Natural killer cell (primary cell): Measurements from ENCODE around the gene RAB23. TPM values are rescaled to one million over a fixed set of nuclear protein-coding genes. Genes with fewer than 3 reads are reported as not detected.

ENCODE experiments used
- ATAC-seq, 3 donors: fragments of 150-1000 bp in 2 of 3; fragments of 200-7000 bp in 1 of 3; cut with Tn5 transposase; 1 replicate in 1 of 3; 2 replicates in 2 of 3; pipeline ENCODE4 v1.10.0; 2021; ENCODE audit warnings: mild to moderate bottlenecking in 2 of 3, moderate library complexity in 2 of 3
- DNase-seq, 2 donors: peaks; one replicate each; pipeline versions ENCODE4 v3.0.0 to v3.0.0-alpha.2; 2013 to 2021; ENCODE audit warnings: mixed read lengths in 1 of 2
- H3K27ac ChIP-seq: one replicate; pipeline ENCODE4 v1.5.1; 2013; ENCODE audit warnings: mild to moderate bottlenecking, low read length
- H3K27me3 ChIP-seq: one replicate; pipeline ENCODE4 v1.6.1; 2013; ENCODE audit warnings: low read length; ENCODE audit not compliant: control insufficient read depth, insufficient read depth
- H3K36me3 ChIP-seq: one replicate; pipeline ENCODE4 v1.6.1; 2013; ENCODE audit warnings: low read length; ENCODE audit not compliant: control insufficient read depth, insufficient read depth
- H3K4me1 ChIP-seq: one replicate; pipeline ENCODE4 v1.6.1; 2013; ENCODE audit warnings: low read length; ENCODE audit not compliant: control insufficient read depth, insufficient read depth
- H3K4me3 ChIP-seq: one replicate; pipeline ENCODE4 v1.5.1; 2013; ENCODE audit warnings: low read length
- H3K9me3 ChIP-seq: one replicate; pipeline ENCODE4 v1.6.1; 2013; ENCODE audit warnings: low read length; ENCODE audit not compliant: control insufficient read depth, insufficient read depth
- H3K27ac Mint-ChIP-seq, 2 donors: one replicate each; pipeline ENCODE4 v1.8.0; 2022; ENCODE audit warnings: mild to moderate bottlenecking in 2 of 2, mixed read lengths in 2 of 2, moderate library complexity in 1 of 2
- H3K27me3 Mint-ChIP-seq, 2 donors: one replicate each; pipeline ENCODE4 v1.8.0; 2022; ENCODE audit warnings: low read depth in 2 of 2, mixed read lengths in 2 of 2
- H3K36me3 Mint-ChIP-seq: one replicate; pipeline ENCODE4 v1.8.0; 2022; ENCODE audit warnings: mixed read lengths
- H3K4me1 Mint-ChIP-seq, 2 donors: one replicate each; pipeline ENCODE4 v1.8.0; 2022; ENCODE audit warnings: mixed read lengths in 2 of 2
- H3K4me3 Mint-ChIP-seq: one replicate; pipeline ENCODE4 v1.8.0; 2022; ENCODE audit warnings: mild to moderate bottlenecking, moderate library complexity, mixed read lengths
- H3K9me3 Mint-ChIP-seq, 2 donors: one replicate each; pipeline ENCODE4 v1.8.0; 2022; ENCODE audit warnings: mixed read lengths in 2 of 2
- WGBS: methylation state at CpG from one replicate; pipeline ENCODE4 v1.1.7; 2013; ENCODE audit warnings: missing lambda C conversion rate; ENCODE audit not compliant: insufficient coverage; 5-methylcytosine and 5-hydroxymethylcytosine counted together
- intact Hi-C: fragments of 100-400 bp; cut with micrococcal nuclease; formaldehyde crosslinking; loops from one replicate; pipeline ENCODE4 v1.14.2; 2022
- total RNA-seq, 4 donors: library from RNA; stranded (reverse); fragments of 120-200 nt in 1 of 4; gene quantifications; one replicate each; pipeline versions ENCODE4 v1.2.3 to v1.2.4, GENCODE V29; 2013 to 2022
- TF ChIP-seq, protein P1 (sequence below): fragments of 200-600 bp; IDR thresholded peaks from one replicate; pipeline ENCODE4 v1.8.0; 2022; ENCODE audit warnings: antibody characterized with exemption

RAB23 gene
- total RNA-seq, 3 donors from 2014 or later (not counting 1 experiment from before 2014, with no cell fraction given) = 0.31 to 1.3 (median 0.77) TPM

DNA sequence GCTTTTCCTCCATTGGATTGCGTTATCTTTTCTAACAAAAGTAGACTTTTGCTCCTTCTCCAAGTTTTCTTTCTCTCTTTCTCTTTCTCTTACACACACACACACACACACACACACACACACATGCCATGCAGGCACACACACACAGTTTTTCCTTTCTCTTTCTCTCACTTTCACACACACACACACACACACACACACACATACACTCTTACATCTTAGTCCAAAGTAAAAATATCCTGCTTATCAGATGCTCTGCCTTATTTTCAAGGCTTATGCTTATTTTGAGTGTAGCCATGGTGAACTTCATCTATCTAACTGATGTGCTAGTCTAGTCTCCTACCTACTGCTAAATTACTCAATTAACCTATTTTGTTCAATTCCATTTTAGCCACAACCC lies 34.4 kb upstream of the RAB23 start:
- Histone ChIP-seq H3K36me3 (no peaks in the 10 kb centered on the region), H3K4me1 (no peaks in the 10 kb centered on the region), H3K27ac (no peak overlapping the region), H3K9me3 (no peaks in the 10 kb centered on the region), H3K4me3 (no peak overlapping the region), H3K27me3 (no peaks in the 10 kb centered on the region)
- no peaks in the 10 kb centered on the region for H3K9me3 Mint-ChIP-seq
- intact Hi-C loops = no loop called here
- TF ChIP-seq, protein P1, sequence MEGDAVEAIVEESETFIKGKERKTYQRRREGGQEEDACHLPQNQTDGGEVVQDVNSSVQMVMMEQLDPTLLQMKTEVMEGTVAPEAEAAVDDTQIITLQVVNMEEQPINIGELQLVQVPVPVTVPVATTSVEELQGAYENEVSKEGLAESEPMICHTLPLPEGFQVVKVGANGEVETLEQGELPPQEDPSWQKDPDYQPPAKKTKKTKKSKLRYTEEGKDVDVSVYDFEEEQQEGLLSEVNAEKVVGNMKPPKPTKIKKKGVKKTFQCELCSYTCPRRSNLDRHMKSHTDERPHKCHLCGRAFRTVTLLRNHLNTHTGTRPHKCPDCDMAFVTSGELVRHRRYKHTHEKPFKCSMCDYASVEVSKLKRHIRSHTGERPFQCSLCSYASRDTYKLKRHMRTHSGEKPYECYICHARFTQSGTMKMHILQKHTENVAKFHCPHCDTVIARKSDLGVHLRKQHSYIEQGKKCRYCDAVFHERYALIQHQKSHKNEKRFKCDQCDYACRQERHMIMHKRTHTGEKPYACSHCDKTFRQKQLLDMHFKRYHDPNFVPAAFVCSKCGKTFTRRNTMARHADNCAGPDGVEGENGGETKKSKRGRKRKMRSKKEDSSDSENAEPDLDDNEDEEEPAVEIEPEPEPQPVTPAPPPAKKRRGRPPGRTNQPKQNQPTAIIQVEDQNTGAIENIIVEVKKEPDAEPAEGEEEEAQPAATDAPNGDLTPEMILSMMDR = no peak
- H3K27me3 Mint-ChIP-seq = peaks cover 10 to 21% of the 10 kb centered on the region in 2 donors
- ATAC-seq (no peak), DNase-seq (no peak)
- 100% methylated on average over 1 of the region's 1 CpG for WGBS
- no peaks in the 10 kb centered on the region for H3K4me1 Mint-ChIP-seq
- no peaks in the 10 kb centered on the region for H3K36me3 Mint-ChIP-seq
- no peak overlapping the region for H3K27ac Mint-ChIP-seq
- H3K4me3 Mint-ChIP-seq = no peak overlapping the region

DNA sequence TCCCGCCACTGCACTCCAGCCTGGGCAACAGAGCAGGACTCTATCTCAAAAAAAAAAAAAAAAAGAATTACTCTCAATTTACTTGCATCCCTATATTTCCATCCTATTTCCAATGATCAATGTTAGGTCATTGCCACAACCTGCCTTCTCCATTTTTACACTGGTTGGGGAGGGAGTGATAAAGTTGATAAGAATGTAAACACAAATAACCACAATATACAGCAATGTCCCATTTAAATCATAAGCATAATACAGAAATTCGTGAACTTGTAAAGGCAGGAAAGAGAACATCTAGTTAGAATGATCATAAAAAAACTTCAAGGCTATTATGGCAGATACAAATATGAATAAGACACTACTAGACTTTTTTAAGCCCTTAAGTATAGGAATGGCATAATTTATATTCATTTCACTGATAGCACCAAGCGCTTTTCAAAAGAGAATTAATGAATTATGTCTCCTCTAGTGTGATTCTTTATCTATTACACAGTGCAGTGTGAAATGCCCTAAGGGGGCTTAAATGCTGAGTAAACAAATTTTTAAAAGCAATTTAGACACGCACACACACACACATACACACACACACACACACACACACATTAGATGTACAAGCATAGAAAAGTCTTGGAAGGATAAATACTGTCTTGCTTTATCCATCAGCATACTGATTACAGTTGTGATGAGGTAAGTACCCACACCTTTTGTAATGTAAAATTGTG lies 33.5 kb upstream of the RAB23 start:
- intact Hi-C loops = no loop called here
- no CpG with 5 or more reads among the region's 4 CpGs for WGBS
- H3K27me3 Mint-ChIP-seq = peaks cover 12 to 13% of the 10 kb centered on the region in 2 donors
- no peaks in the 10 kb centered on the region for H3K27me3 ChIP-seq
- H3K4me1 Mint-ChIP-seq = no peaks in the 10 kb centered on the region
- H3K4me3 Mint-ChIP-seq = no peak overlapping the region
- H3K4me1 ChIP-seq = no peaks in the 10 kb centered on the region
- no peaks in the 10 kb centered on the region for H3K9me3 Mint-ChIP-seq
- no peaks in the 10 kb centered on the region for H3K36me3 ChIP-seq
- H3K27ac Mint-ChIP-seq = no peak overlapping the region
- DNase-seq = no peak
- TF ChIP-seq, protein P1 = no peak
- H3K36me3 Mint-ChIP-seq = no peaks in the 10 kb centered on the region
- no peak overlapping the region for H3K27ac ChIP-seq
- H3K9me3 ChIP-seq = no peaks in the 10 kb centered on the region
- ATAC-seq = no peak
- no peak overlapping the region for H3K4me3 ChIP-seq

DNA sequence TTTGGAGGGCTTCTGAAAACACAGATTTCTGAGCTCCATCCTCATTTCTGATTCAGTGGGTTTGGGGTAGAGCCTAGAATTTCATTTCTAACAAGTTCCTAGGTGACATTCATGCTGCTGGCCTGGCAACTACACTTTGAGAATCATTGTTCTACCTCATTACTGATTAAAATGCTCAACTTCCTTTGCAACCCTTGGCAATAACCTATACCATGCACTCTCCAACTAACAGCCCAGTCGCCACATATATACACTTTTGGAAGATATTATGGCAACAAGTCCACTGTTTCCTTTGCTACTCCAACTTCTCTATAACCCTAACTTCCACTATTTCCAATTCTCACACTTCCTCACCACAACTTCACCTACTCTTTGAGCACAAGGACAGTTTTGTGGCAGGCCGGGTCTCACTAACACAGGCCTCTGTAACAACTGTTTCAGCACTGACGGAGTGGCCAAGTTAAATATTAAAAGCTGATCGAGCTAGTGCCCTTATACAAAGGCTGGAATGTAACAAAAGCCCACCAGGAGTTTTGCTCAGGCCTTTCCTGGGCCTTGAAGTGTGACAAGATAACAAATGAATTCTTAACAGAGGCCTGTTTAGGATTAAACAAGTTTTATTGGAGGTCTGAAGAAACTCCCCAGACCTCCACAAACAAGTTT lies 32.1 kb upstream of the RAB23 start:
- Mint-ChIP-seq H3K9me3 (no peaks in the 10 kb centered on the region), H3K4me1 (no peaks in the 10 kb centered on the region), H3K27me3 (peaks cover 10 to 13% of the 10 kb centered on the region in 2 donors), H3K36me3 (no peaks in the 10 kb centered on the region), H3K4me3 (no peak overlapping the region), H3K27ac (no peak overlapping the region)
- Histone ChIP-seq H3K4me3 (no peak overlapping the region), H3K4me1 (no peaks in the 10 kb centered on the region), H3K9me3 (no peaks in the 10 kb centered on the region), H3K27ac (no peak overlapping the region), H3K36me3 (no peaks in the 10 kb centered on the region), H3K27me3 (no peaks in the 10 kb centered on the region)
- TF ChIP-seq, protein P1 = no peak
- intact Hi-C loops = no loop called here
- no peak for DNase-seq
- 79% methylated on average over 4 of the region's 4 CpGs for WGBS
- no peak for ATAC-seq
